GM19463 (cell line): Measurements from ENCODE around the gene DMBX1.

Experiments
- ATAC-seq: cut with Tn5 transposase; IDR thresholded peaks from one replicate; pipeline ENCODE4 v1.9.1; 2021; ENCODE audit warnings: mild to moderate bottlenecking, moderate library complexity; ENCODE audit not compliant: unreplicated experiment

The DMBX1 gene

DNA sequence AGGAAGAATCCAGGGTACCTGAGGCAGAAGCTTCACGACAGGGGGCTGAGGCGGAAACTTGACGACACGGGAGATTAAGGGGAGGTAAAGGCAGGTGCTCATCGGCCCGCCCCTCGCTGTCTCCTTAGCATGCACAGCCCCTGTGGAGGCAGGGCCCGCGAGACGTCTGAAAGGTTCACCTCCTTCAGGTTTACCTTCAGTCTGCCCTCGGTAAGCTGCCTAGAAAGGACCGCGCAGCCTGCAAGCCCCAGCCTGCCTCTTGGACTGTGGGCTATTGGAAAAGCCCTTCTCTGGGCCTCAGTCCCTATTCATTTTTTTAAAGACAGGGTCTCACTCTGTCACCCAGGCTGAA is 33.3 kb downstream of the DMBX1 start:
- ATAC-seq = no peak

- no peak for ATAC-seq
Measured at GRCh38 chr1:46523496-46524353, 34.1 kb downstream of the DMBX1 start.

DNA sequence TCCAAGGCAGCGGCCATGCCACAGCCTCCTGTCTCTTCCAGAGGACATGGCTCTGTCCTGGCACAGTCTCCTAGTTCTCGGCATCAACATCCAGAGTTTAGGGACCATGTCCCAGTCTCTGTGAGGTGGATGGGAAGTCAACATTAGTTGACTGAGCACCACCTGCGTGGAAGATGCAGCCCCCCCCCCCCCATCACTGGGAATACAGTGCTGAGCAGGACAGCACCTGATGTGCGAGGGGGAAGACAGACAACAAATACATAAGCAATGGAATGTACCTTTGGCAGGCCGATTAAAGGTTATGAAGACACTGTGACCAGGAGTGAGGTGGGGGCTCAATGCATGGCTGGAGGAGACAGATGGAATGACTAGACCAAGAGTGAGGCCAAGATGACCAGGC is 35.2 kb downstream of the DMBX1 start:
- no peak for ATAC-seq

GRCh38 chr1:46525253-46525983 is 35.8 kb downstream of the DMBX1 start:
- no peak for ATAC-seq

DNA sequence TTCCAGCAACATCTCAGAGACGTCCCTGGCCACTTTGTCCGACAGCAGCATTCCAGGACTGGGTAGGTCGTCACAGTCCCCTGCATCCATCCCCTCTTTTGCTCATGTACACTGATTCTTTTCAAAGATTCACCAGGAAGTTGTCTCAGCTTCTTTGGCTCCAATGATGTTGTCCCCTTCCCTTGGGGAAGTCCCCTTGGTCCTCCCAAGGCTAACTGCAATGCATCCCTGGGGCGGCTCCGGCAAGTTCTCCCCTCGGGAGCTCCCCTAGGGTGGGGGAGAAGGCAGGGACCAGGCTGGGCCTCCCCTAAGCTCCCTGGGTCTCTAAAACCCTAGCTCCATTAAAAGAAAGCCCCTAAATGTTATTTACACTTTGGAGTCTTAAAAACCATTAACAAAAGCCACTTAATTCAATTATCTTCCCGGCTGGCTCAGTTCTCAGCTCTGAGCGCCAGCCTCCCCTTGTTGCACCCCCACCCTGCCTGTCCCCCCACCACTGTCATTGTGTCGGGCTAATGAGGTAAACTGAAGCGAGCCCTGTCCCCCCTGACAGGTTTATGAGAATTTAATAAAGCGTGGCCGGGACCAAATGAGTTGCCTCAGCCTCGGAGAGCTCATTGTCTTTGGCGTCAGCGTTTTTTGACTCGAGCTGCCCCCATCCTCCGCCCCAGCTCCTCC is 36.5 kb downstream of the DMBX1 start:
- no peak for ATAC-seq

DNA sequence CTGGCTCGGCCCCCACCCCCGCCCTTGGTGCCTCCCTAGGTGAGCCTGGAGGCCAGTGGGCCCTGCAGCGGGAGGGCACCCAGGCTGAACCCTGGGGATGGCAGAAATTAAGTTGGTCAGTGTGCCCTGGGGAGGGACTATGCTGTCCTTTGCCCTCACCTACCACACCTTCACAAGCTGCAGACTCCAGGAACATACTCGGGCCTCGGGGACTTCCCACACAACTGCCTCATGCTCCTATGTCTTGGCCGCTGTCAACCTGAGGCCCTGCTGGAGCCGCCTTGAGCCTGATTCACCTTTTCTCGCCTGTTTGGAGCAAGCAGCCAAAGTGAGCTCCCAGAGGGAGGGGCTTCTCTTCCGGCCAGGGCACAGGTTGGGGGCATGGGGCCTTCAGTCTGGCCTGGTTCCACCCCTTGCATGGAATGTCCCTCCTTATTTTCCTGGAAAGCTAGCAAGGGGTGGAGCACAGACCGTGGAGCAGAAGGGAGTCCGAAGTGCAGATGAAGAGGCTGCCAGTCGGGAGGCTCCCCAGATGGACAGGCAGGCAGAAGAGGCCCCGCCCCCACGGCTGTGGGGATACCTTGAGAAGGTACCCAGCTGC is 37.2 kb downstream of the DMBX1 start:
- ATAC-seq = no peak

- no peak for ATAC-seq
Measured at GRCh38 chr1:46527474-46528296, 38.0 kb downstream of the DMBX1 start.

- ATAC-seq = no peak
Measured at GRCh38 chr1:46528297-46528955, 38.8 kb downstream of the DMBX1 start.

GRCh38 chr1:46529031-46529630 is 39.5 kb downstream of the DMBX1 start:
- ATAC-seq = no peak

DNA sequence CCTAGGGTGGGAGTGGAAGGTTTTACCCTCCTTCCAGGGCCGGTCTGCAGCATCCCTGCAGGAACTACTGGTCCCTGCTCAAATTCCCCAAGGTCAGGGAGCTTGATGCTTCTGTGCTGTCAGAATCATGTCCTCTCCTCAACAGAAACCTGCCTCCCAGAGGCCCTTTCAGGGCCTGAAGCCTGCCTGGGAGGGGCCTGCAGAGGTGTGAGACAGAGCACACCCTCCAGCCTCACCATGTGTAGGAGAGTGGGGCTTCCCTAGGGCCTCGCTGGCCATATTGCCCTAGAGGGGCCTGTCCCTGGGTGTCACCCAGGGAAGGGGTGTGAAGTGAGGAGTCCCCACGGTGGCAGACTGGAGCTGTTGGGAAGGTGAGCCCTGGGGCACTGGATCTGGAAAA is 40.7 kb downstream of the DMBX1 start:
- ATAC-seq = no peak

DNA sequence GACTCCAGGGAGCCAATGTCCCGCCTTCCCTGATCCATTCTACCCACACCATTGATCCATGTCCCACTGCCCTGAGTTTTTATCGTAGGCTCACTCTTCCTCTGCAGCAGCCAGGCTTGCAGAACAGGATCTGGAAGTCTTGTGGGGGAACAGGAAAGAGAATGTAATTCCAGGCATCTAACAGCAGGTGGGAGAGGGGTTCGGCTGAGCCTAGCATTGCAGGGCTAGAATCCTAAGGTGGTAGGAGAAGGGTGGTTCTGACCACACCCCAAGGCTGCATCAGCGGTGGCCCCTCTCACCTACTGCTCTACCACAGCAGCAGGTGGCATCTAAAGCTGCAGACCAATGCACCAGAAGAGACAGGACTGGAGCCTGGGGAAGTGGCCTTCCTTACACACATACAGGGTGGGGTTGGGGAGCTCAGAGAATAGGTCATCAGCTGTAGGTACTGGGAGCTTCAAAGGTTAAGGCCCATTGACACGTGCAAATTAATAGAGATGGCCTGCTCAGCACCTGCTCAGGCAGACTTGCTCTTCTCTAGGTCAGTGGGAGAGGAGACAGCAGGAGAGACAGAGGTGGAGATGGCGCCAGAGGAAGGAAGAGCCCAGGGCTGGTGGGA is 41.3 kb downstream of the DMBX1 start:
- no peak for ATAC-seq

DNA sequence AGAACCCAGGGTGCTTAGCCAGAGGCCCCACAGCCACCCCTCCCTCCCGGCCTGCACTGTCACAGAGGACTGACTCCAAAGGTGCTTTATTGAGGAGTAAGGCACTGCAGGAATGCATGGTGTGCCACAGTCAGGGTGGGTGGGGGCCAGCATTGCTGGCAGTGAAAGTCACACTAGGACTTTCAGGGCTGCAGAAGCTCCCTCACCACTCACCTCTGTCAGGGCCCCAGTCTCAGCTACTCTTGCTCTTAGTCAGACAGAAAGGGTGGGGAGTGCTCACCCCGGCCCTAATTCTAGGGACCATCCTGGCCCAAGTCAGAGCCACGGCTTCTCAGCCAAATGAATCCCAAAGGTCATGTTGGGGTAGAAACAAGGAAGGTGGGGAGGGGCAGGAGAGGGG is 42.5 kb downstream of the DMBX1 start:
- no peak for ATAC-seq

DNA sequence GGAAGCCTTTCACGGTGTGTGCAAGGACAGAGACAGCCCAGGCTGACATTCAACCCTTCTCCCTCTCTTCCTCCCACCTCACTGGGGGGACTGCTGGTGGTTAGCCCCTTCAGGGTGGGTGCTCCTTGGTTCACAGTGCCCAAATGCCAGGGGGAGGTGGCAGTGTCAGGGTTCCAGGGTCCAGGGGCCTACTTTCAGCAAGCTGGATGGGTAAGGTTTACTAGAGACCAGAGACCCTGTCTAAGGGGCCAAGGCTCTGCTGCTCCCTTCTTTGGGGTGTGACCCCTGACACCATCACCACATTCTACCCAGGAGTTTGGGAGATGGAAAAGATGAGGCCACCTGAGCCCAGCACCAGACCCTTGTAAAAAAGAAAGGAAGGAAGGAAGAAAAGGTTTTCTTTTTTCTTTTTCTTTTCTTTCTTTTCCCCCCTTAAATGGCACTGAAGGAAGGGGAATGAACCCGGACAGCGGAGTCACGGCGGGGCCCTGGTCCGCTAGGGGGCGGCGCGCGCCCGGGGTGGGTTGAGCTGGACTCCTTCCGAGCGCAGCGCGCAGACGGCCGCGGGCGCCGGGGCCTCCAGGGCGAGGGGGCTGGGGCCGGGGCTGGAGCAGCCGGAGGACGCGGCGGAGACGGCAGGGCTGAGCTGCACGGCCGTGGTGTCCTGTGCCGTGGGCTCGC is 43.0 kb downstream of the DMBX1 start:
- no peak for ATAC-seq

- no peak for ATAC-seq
Measured at GRCh38 chr1:46533179-46533864, 43.7 kb downstream of the DMBX1 start.

DNA sequence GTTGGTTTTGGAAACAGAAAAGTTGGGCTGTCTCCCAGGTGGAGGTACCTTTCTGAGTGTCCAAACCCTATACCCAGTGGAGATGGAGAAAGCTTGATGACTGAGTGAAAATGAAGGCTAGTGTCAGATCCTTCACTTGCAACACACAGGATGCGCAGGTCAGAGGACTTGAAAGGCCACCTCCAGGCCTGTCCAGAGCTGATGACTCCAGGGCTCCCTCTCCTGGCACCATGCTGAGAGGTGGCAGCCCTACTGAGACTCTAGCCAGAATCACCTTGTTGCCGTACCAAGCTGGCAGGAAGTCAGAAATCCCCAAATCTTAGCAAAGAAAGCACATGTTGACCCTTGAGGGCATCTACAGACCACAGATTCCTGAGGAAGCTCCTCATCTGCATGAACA is 45.4 kb downstream of the DMBX1 start:
- no peak for ATAC-seq

GRCh38 chr1:46536527-46536926 is 46.9 kb downstream of the DMBX1 start:
- no peak for ATAC-seq

DNA sequence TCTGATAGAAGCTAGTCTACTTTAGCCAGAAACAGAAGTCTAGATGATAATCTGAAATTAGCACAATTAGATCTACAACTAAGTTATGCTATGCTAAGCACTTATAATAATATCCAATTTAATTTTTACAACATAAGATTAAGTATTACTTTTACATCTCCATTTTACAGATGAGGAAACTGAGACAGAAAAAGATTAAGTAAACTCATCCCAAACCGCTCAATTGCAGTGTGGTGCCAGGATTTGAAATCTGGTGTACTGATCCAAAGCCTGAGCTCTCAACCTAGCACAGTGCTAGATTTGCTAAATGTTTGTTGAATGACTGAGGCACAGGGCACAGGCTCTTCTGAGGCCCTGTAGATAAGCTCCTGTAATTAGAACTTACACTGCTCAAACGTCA is 48.0 kb downstream of the DMBX1 start:
- ATAC-seq = no peak

DNA sequence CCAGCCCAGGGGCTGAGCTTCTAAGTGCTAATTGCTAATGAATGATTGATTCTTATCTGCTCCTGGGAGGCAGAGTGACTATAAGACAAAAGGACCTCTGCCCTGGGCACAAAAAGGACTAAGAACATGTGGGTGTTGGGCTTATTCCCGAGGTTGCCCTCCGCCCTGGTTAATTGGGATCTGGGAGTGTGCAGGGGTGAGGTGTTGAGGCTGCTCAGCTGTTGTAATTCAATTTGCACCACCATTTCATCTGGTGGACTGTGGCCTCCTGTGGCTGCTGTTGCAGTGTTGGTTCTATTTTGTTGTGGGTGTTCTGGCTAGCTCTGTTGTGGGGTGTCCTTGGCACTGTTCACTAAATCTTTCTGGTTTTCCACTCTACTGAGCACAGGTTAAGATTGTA is 48.5 kb downstream of the DMBX1 start:
- no peak for ATAC-seq
